SKM-1 treated with dmso at 0.1 percent for 144 hours (cell line): ENCODE measurements around the gene LRRC74A.
"Not testable (repeated sequence)": the region's sequence is repeated elsewhere in the genome, so short reads cannot be mapped to it uniquely, and the experiment has no call there.

ENCODE experiments used
- DNase-seq: peaks from one replicate; lab custom pipeline; 2025; ENCODE audit not compliant: unreplicated experiment; lab: John Stamatoyannopoulos, UW

Gene LRRC74A

DNA sequence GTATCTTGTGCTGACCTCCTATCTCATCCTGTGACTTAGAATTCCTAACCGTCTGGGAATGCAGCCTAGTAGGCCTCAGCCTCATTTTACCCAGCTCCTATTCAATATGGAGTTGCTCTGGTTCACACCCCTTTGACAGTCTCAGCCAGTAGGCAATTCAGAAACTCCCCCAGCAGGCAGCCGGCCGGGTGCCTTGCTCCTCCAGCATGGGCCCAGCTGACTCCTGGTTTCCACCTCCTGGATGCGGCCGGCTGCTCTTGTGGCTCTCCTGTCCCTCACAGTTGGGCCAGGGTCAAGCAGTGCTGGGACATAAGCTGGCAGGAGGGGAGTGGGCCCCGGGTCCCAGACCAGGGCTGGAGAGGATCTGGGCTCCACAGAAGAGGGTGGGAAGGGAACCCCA, 58.2 kb downstream of the LRRC74A start:
- no peak for DNase-seq

DNA sequence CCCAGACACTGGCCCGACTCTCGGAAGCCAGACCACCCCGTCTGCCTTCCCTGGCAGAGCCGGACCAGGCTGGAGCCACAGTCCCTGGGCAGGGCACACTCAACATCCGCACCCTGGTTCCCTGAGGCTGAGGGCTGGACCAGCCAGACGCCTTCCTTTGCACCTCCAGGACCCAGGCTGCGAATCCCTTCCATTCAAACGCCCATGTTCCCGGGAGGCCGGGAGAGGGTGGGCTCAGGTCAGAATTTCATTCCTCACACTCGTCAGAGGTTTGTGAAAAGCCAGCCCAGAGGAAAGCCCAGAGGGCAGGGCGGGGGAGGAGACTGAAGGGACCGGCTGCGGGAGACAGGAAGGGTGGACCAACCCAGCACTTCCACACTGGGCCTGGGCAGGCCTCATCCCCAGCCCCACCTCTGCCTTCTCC, 58.7 kb downstream of the LRRC74A start:
- no peak for DNase-seq

DNA sequence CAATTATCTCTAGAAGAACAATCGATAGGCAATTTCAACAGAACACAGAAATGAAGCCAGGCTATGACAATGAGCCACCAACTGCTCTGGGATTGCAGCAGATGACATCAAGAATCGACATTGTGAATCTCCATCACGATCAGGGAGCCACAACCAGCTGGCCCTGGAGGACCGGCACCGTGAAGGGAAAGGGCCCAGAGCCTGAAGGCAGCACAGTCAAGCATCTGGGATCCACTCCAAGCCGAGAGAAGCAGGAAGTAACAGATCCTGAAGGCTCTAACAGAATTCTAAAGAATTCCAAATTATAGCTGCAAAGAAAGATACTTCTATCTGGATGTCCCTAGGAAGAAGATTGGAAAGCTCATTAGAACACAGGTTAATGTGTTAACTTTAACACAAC, 61.0 kb downstream of the LRRC74A start:
- DNase-seq: no peak

DNA sequence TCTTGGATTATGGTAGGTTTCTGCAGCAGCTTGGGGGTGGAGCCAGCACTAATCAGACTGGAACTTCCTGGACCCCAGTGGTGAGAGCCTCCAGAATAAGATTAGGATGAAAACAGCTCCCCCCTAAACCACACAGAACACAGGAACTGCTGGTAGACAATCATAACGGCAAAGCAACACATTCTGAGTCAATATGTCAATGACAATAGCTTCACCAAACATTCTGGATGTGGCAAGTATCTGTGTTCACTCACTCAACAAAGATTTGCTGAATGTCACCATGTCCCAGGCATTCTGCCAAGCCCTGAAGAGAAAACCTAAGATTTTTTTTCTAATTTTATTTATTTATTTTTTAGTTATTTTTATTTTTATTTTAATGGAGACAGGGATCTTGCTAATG, 65.2 kb downstream of the LRRC74A start:
- no peak for DNase-seq

DNA sequence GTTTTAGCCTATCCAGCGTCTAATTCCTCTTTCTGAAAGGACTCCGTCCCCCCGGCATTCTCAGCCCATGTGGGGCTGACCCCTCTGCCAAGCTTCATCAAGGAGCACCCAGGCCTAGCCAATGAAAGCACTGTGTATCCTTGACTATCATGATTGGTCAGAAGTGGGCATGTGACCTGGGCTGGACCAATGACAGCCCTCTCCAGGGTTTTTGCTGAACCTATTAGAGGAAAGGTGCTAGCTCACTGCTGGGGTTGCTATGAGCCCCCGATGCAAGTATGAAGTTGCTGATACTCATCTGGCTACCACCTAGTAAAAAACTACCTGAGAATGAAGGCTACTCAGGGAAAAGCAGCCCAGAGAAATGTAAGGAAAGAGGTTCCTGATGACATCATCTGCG, 68.1 kb downstream of the LRRC74A start:
- no peak for DNase-seq

DNA sequence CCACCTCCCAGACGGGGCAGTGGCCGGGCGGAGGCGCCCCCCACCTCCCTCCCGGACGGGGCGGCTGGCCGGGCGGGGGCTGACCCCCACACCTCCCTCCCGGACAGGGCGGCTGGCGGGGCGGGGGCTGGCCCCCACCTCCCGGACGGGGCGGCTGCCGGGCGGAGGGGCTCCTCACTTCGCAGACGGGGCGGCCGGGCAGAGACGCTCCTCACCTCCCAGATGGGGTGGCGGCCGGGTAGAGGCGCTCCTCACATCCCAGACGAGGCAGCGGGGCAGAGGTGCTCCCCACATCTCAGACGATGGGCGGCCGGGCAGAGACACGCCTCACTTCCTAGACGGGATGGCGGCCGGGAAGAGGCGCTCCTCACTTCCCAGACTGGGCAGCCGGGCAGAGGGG, 71.8 kb downstream of the LRRC74A start:
- not testable (repeated sequence) for DNase-seq

DNA sequence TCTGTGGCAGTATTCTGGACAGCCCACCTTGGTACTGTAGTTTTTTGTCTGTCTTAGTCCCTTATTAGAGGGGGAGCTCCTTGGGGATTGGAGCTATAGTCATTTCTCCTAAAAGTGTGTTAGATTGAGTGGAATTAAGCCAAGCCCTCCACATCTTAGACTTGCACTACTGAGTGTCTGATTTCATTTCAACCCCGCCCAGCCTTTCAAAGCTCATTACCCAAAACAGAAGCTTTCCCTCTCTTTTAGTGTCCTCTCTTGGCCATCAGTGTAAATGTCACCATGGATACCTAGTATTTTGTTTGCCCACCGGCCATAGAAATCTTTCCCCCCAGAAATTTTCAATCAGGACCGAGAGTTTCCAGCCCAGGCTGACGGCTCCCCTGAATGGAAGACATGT, 74.5 kb downstream of the LRRC74A start:
- DNase-seq: no peak

DNA sequence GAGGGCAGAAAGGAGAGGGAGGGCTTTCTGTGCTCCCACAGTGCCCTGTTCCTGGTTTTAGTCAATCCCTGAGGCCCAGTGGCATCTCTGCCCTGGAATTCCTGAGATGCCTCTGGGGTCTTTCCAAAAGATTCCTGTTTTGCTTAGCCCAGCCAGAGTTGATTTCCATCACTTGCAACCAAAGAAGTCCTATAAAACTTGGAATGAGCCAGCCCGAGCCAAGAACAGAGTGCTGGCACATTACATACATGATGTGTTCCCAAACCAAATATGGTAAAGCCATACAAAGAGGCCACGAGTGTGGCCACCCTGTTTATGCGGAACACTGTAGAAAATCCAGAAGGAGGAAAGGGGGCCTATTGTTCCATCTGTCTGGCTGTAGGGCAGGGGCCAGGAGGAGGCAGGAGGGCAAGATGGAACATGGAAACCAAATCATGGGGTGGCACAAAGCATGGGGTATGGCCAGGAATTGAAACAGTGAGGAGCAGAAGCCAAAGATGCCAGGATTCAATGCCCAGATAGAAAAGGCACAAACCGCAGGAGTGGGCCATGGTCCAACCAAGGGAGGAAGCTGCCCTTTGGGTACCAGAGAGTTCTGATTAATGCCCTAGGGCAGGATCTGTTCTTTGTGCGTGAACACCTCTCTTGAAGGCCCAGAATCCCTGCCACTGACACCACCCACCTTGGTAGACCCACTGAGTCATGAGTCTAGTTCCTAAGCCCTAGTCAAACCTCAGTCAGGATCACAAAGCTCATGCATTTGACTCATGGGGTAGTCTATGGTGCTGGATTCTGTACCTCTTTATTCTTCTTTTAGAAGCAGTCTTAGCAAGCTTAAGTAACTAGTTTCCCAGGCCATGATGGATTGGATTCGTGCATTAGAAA, 75.2 kb downstream of the LRRC74A start:
- DNase-seq: no peak

DNA sequence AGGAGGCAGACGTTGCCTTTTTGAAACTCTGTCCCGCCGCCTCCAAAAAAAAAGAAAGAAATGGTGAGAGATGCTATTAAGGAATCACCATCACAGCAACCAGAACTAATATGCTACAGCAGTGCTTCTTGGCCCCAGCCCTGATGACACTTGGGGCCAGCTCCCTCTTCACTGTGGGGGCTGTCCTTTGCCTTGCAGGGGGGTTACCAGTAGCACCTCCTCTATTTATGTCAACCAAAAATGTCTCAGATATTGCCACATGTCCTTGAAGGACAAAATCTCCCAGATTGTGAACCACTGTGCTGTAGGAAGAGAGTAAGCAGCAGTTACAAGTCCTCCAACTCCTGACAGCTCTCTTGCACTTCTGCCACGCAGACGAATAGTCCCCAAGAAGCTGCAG, 76.4 kb downstream of the LRRC74A start:
- DNase-seq: no peak

DNA sequence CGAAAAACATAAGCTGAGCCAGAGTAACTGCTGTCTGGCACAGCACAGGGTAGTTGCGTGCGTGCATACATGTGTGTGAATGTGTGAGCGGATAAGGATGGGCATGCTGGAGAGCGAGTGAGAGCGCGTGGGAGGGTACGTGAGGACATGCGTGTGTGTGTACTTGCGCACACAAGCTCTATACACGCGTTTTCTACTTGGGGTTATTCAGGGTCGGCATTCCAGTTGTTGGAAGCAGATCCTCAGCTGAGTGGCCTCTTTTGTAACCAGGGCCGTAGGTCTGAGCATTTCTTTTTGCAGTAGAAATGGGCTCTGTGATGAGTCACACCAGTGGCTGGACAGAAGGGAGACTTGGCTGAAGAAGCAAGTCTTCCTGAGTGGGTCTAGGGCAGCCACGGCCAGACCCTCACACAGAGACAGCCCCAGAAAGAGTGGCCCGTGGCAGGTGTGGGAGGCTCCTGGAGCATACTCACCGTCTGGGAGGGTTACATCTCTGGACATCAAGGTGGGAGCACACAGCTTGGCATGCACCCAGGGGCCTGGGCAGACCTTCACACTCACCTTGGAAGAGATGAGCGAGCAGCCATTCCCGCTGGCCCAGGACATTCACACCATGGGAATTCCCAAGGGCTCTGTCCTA, 78.0 kb downstream of the LRRC74A start:
- DNase-seq: no peak

DNA sequence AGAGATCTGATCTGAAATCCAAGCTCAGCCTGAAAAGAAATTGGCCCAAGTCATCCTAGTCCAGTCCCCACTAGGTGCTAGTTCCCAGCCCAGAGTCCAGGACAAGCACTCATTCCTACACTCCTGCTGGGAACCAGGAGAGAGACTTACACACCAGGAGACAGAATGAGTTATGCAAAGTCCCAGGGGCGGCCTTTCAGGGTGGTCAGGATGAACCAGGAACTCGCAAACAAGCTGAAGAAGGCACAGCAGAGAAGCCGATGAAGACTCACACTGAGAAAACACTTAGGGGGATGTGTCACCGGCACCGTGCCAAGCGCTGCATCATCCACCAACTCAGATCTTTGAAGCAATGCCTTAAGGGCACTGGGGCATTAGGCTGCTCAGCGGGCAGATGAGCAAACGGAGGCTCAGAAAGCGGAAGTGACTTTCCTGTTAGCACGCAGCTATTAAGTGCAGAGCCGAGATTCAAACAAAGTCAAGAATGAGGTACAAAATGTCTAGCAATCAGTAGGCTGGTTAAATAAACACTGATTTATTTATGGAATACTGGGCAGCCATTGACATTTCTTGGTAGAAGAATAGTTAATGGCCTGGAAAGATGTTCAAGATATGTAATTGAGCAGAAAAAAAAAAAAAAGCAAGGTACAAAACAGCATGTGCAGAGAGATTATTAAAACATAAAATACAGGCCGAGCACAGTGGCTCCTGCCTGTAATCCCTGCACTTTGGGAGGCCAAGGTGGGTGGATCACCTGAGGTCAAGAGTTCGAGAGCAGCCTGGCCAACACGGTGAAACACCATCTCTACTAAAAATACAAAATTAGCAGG, 78.7 kb downstream of the LRRC74A start:
- DNase-seq: peak; percentile 33

DNA sequence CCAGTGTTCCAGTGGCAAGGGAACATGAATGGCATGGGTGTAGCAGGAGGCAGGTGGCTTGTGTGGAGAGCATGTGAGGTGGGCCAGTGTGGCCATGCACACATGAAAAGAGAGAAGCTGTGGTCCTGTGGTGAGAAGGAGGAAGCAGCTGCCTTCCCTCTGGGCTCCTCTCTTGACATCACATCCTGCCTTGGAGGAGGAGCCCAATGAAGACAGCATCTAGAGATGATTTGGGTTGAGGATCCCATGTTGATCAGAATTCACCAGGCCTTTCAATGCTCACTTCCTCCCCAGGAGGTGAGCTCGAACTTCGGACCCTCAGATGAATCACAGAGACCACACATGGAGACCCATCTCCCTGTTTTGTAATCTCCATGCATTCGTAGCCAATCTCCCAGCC, 82.6 kb downstream of the LRRC74A start:
- peak; percentile 70 for DNase-seq

DNA sequence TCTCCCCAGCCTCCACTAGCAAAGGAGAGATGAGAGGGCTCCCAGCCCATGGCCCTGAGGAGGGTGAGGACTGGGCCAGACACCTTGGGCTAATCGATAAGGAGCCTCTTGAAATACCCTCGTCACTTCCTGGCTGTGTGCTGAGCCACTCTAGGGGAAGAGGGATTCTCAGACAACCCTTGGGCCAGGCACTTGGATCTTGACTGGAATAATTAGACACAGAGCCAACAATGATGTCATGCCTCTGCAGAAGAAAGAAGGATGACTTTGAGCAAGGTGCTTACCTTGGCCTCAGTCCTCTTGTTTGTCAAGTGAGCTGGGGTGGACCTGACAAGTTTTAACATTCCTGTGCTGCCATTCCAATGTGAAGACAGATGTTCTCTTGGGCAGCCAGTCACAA, 83.1 kb downstream of the LRRC74A start:
- no peak for DNase-seq

DNA sequence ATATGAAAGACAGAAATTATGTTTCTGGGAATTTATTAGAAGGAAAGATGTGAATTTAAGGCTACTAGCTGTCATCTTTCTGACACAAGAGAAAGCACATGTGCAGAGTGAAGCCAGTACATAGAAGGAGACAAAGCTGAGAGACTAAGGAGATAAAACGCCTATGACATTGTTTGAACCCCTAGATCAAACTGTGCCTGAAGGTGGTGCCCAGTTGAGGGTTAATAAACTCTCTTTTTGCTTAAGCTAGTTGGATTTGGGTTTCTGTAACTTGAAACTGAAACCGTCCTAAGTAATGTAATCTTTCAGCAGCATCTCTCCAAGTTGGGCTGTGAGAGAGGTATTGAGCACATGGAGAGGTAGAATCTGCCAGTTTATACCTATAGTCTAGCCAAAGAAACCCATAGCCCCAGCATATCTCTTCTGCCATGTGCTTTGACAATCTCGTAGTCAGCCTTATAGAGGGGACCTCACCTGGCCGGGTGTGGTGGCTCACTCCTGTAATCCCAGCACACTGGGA, 84.2 kb downstream of the LRRC74A start:
- DNase-seq: no peak

DNA sequence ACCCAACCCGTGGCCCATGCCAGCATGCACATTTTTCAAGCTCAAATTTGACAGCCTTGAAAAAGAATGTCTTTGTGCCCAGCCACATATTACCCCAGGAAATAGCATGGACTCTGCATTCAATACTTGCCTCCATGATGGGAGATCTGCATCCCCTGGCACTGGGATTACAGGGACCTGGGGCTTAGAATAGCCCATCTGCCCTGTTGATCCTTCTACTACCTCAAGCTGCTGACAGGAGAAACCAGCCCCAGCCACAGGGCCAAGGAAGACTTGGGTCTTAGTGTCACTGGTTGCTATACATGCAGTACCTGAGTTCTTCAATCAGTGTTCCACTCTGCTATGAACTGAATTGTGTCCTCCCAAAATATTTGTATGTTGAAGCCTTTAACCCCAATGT, 85.3 kb downstream of the LRRC74A start:
- no peak for DNase-seq

DNA sequence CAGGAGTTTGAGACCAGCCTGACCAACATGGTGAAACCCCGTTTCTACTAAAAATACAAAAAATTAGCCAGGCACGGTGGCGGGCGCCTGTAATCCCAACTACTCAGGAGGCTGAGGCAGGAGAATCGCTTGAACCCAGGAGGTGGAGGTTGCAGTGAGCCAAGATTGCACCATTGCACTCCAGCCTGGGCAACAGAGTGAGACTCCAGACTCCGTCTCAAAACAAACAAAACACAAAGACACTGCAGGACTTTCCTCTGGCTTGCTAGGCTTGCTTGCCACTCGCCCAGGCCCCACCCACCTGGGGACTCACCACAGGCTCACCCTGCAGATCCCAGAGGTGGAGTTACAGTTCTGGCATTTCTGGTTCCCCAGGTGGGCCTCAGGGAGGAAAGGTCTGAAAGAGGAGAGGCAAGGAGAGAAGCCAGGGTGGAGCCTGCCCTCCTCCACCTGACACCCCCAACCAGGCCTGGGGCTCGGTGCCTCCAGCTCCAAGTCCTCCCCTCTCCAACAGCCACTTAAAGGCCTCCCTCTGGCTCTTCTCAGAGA, 88.4 kb downstream of the LRRC74A start:
- not testable (repeated sequence) for DNase-seq

DNA sequence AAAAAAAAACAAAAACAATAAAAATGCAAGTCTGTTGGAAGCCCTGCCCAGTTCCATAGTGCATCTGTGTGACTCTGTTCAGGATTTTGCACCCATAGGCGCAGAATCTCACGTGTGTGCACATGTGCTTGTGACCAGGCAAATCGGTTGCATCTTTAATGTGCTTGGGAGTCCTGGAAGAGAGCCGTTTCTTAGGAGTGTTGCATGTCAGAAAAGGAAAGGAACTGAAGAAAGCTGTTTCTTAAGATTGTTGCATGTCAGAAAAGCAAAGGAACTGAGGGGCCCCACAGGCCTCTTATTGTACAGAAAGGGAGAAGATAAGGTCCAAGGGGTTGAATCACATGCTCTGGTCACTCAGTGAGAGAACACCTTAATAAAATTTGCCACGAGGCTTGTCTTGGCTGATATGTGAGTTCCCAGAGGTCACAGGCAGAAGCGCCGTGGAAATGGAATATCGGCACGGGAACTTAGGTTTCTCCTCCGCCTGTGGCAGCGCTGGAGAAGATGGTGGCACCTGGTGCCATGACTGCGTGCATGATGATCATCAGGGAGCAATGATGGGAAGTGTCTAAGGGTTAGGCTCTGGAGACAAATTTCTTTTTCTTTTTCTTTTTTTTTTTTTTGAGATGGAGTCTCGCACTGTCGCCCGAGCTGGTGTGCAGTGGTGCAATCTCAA, 90.0 kb downstream of the LRRC74A start:
- no peak for DNase-seq

DNA sequence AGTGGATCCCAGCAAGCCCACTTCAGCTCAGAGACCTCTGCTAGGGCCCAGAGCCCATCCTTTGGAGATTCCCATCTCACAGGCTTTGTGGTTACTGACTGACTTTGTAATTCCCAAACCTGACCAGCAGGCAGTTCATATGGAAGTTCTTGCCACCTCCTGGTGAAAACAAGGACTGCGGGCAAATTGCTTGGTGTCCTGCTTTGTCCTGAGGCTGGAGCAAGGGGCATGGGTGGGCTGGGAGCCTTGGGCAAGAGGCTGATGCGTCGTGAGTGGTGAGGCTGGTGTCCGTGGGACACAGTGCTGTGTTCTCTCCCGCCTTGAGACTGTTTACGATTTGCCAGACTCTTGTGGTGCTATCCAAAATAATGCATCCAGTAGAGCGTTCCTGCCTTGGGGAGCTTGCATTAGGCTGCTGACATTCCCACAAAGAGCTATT, 91.0 kb downstream of the LRRC74A start:
- no peak for DNase-seq

DNA sequence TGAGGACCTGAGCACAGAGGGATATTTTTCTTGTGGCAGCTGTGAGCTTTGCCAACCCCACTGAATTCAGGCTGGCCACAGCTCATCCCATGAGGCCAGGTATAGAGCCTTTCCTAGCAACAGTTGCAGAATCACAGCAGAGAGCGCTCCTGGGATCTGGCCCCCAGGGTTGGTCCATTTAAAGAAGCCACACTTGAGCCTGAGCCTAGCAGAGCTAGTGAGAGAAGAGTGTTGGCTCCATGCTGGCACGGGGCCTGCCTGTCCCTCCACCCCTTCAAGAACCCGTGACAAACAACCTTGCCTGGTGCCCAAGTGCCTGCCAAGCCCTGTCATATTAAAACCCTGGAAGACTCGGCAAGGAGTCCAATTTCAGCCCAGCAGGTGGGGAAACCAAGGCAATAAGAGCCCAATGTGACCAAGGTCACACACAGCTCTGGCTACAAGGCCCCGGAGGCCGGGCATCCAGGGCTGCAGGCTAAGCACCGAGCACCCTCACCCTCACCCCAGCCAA, 91.6 kb downstream of the LRRC74A start:
- DNase-seq: no peak

DNA sequence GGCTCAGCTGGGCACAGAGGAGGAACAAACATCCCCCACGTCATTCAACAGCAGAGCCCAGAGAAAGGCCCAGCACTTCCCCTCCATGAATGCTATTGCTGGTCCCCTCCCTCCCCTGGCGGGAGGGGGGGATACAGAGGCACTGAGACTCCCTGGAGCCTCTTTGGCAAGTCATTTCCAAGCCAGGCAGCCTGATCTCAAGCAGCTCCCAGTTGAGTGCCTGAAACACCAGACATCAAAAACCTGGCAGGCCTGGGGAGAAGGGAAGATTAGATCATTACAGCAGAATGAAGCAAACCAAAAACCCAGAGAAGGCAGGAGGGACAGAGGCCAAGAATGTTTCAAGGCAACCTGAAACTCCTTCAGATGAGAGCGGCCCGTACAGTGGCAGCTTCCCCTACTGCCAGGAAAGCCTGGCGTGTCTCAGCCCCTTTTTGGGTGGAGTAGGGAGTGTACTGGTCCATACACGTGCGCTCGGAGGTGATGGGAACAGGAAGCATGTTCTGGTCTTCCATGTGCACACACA, 92.1 kb downstream of the LRRC74A start:
- DNase-seq: no peak
